H1 (cell line): Measurements from ENCODE around the gene FBXO47. TPM values are rescaled to one million over a fixed set of nuclear protein-coding genes. Genes with fewer than 3 reads are reported as not detected.

Experiments used
- CTCF ChIA-PET: fragments of 300-600 bp; sonication (Branson Sonifier 250); formaldehyde crosslinking; loops from one replicate; lab custom pipeline; 2021; ENCODE audit not compliant: partially characterized antibody; lab: Charles Lee
- POLR2A ChIA-PET: fragments of 300-600 bp; sonication (Branson Sonifier 250); formaldehyde crosslinking; loops from one replicate; lab custom pipeline; 2021; ENCODE audit warnings: inconsistent platforms; ENCODE audit not compliant: partially characterized antibody; lab: Charles Lee
- DNase-seq, 2 experiments: peaks; one replicate each; pipeline versions ENCODE4 v3.0.0 to v3.0.0-alpha.2; 2010 to 2022; ENCODE audit warnings: low spot score in 2 of 2, low read depth in 1 of 2, mixed read lengths in 1 of 2
- FAIRE-seq: peaks from 2 replicates; lab custom pipeline; 2011; peaks lifted over from hg19 to GRCh38; lab: Jason Lieb, UNC
- H2AFZ ChIP-seq: 2 replicates; pipeline ENCODE4 v1.8.1; 2012; ENCODE audit warnings: low read length, inconsistent platforms
- H2AK5ac ChIP-seq: 2 replicates; pipeline ENCODE4 v1.6.1; 2013; ENCODE audit warnings: low read depth, low read length
- H2BK120ac ChIP-seq: replicated peaks from 2 replicates; pipeline ENCODE3; 2013; ENCODE audit warnings: low read depth, low read length, inconsistent platforms
- H2BK12ac ChIP-seq: 2 replicates; pipeline ENCODE4 v1.6.1; 2013; ENCODE audit warnings: low read depth, low read length
- H2BK15ac ChIP-seq: 2 replicates; pipeline ENCODE4 v1.6.1; 2013; ENCODE audit warnings: low read length
- H2BK20ac ChIP-seq: 2 replicates; pipeline ENCODE4 v1.6.1; 2013; ENCODE audit warnings: low read length
- H2BK5ac ChIP-seq: 2 replicates; pipeline ENCODE4 v1.6.1; 2013; ENCODE audit warnings: low read depth, low read length
- H3K14ac ChIP-seq: 2 replicates; pipeline ENCODE4 v1.6.1; 2013; ENCODE audit warnings: inconsistent platforms; ENCODE audit not compliant: insufficient read length
- H3K18ac ChIP-seq: 2 replicates; pipeline ENCODE4 v1.6.1; 2013; ENCODE audit warnings: low read length; ENCODE audit errors: extremely low read depth
- H3K23ac ChIP-seq: 2 replicates; pipeline ENCODE4 v1.6.1; 2013; ENCODE audit warnings: inconsistent platforms; ENCODE audit not compliant: insufficient read length
- H3K23me2 ChIP-seq: 2 replicates; pipeline ENCODE4 v1.6.1; 2013; ENCODE audit warnings: low read depth, low read length
- H3K27ac ChIP-seq: 2 replicates; pipeline ENCODE4 v1.6.1; 2011; ENCODE audit warnings: low read depth, low read length, inconsistent platforms
- H3K27me3 ChIP-seq, 4 experiments: replicated peaks in 1 of 4; 1 replicate in 1 of 4; 2 replicates in 3 of 4; pipeline versions ENCODE4 v1.6.1 to v1.8.1; 2011 to 2013; ENCODE audit warnings: low read length in 3 of 4, mild to moderate bottlenecking in 3 of 4, inconsistent platforms in 2 of 4, mixed read lengths in 2 of 4, moderate library complexity in 1 of 4; ENCODE audit not compliant: control insufficient read depth in 3 of 4, insufficient read depth in 3 of 4; ENCODE audit errors: extremely low read depth in 1 of 4
- H3K36me3 ChIP-seq, 4 experiments: 2 replicates each; pipeline versions ENCODE4 v1.6.1 to v1.8.1; 2011 to 2013; ENCODE audit warnings: mild to moderate bottlenecking in 4 of 4, low read length in 3 of 4, moderate library complexity in 2 of 4, control low read depth in 1 of 4, inconsistent platforms in 1 of 4; ENCODE audit not compliant: insufficient read depth in 4 of 4, control insufficient read depth in 2 of 4
- H3K4ac ChIP-seq: replicated peaks from 2 replicates; pipeline ENCODE3; 2013; ENCODE audit warnings: low read length, low read depth, mixed read lengths, inconsistent platforms; ENCODE audit not compliant: insufficient read length
- H3K4me1 ChIP-seq, 4 experiments: replicated peaks in 1 of 4; 1 replicate in 1 of 4; 2 replicates in 3 of 4; pipeline versions ENCODE4 v1.6.1 to v1.8.1; 2011 to 2013; ENCODE audit warnings: low read length in 3 of 4, inconsistent platforms in 2 of 4, mixed read lengths in 1 of 4; ENCODE audit not compliant: insufficient read depth in 4 of 4, control insufficient read depth in 3 of 4
- H3K4me2 ChIP-seq, 2 experiments: 2 replicates each; pipeline versions ENCODE4 v1.6.1 to v1.8.1; 2011 to 2013; ENCODE audit warnings: low read depth in 2 of 2, low read length in 2 of 2, control low read depth in 1 of 2, inconsistent platforms in 1 of 2, mild to moderate bottlenecking in 1 of 2; ENCODE audit not compliant: insufficient read depth in 1 of 2
- H3K4me3 ChIP-seq, 4 experiments: fragments of 200-600, 300-600 bp in 1 of 4; sonication (generic), shearing (Covaris generic), sonication (Bioruptor Twin) in 1 of 4; 2 replicates each; pipeline versions ENCODE4 v1.5.1 to v1.8.1; 2011 to 2016; ENCODE audit warnings: low read length in 4 of 4, low read depth in 3 of 4, control low read depth in 2 of 4, inconsistent platforms in 2 of 4, mild to moderate bottlenecking in 2 of 4, mixed read lengths in 1 of 4, moderate library complexity in 1 of 4; ENCODE audit not compliant: insufficient read depth in 2 of 4; ENCODE audit errors: extremely low read depth in 1 of 4
- H3K56ac ChIP-seq: replicated peaks from 2 replicates; pipeline ENCODE3; 2013; ENCODE audit warnings: low read depth, mild to moderate bottlenecking, mixed read lengths, low read length, inconsistent platforms; ENCODE audit not compliant: insufficient read length
- H3K79me1 ChIP-seq: 2 replicates; pipeline ENCODE4 v1.6.1; 2013; ENCODE audit warnings: low read depth, low read length, control low read depth
- H3K79me2 ChIP-seq, 2 experiments: 2 replicates each; pipeline versions ENCODE4 v1.6.1 to v1.8.1; 2012 to 2013; ENCODE audit warnings: low read length in 2 of 2, mild to moderate bottlenecking in 2 of 2, inconsistent platforms in 1 of 2; ENCODE audit not compliant: insufficient read depth in 2 of 2, control insufficient read depth in 1 of 2
- H3K9ac ChIP-seq, 4 experiments: replicated peaks in 1 of 4; 1 replicate in 1 of 4; 2 replicates in 3 of 4; pipeline versions ENCODE4 v1.6.1 to v1.8.1; 2011 to 2013; ENCODE audit warnings: low read depth in 3 of 4, low read length in 3 of 4, control low read depth in 2 of 4, mild to moderate bottlenecking in 2 of 4, moderate library complexity in 2 of 4, inconsistent platforms in 1 of 4; ENCODE audit errors: extremely low read depth in 1 of 4
- H3K9me3 ChIP-seq, 2 experiments: 2 replicates each; pipeline versions ENCODE4 v1.6.1 to v1.8.1; 2012 to 2013; ENCODE audit warnings: mild to moderate bottlenecking in 2 of 2, moderate library complexity in 2 of 2, control low read depth in 1 of 2, inconsistent platforms in 1 of 2, low read depth in 1 of 2, low read length in 1 of 2, mixed read lengths in 1 of 2; ENCODE audit not compliant: insufficient read depth in 2 of 2
- H4K20me1 ChIP-seq, 2 experiments: replicated peaks in 1 of 2; 2 replicates each; pipeline versions ENCODE3 to v1.8.1; 2011 to 2013; ENCODE audit warnings: inconsistent platforms in 2 of 2, low read length in 2 of 2, mild to moderate bottlenecking in 1 of 2; ENCODE audit not compliant: insufficient read depth in 2 of 2, control insufficient read depth in 1 of 2
- H4K5ac ChIP-seq: 2 replicates; pipeline ENCODE4 v1.6.1; 2013; ENCODE audit warnings: low read length, low read depth, mixed read lengths, inconsistent platforms; ENCODE audit not compliant: insufficient read length
- H4K8ac ChIP-seq: 2 replicates; pipeline ENCODE4 v1.8.0; 2013; ENCODE audit warnings: mild to moderate bottlenecking, moderate library complexity, low read length, inconsistent platforms; ENCODE audit not compliant: insufficient read depth; ENCODE audit errors: extremely low read depth
- H4K91ac ChIP-seq: replicated peaks from 2 replicates; pipeline ENCODE3; 2013; ENCODE audit warnings: low read length, mixed read lengths, inconsistent platforms; ENCODE audit not compliant: insufficient read length
- BRCA1 ChIP-seq: IDR thresholded peaks from 2 replicates; pipeline ENCODE4 v1.6.1; 2012; ENCODE audit warnings: low read depth, low read length, improper control_type of control experiment
- EGR1 ChIP-seq: IDR thresholded peaks from 2 replicates; pipeline ENCODE4 v1.6.1; 2011; ENCODE audit warnings: low read depth, low read length, borderline replicate concordance
- POU5F1 ChIP-seq: IDR thresholded peaks from 2 replicates; pipeline ENCODE4 v1.6.1; 2011; ENCODE audit warnings: low read depth, mild to moderate bottlenecking, low read length, moderate library complexity
- SIRT6 ChIP-seq: IDR thresholded peaks from one replicate; pipeline ENCODE4 v1.7.1; 2012; ENCODE audit warnings: low read length, inconsistent platforms
- USF2 ChIP-seq: IDR thresholded peaks from 2 replicates; pipeline ENCODE4 v1.6.1; 2011; ENCODE audit warnings: low read length, improper control_type of control experiment
- ZNF274 ChIP-seq: IDR thresholded peaks from 2 replicates; pipeline ENCODE4 v1.7.0; 2012; ENCODE audit warnings: low read length, borderline replicate concordance; ENCODE audit errors: extremely low read depth
- WGBS, 2 experiments: shearing (Covaris generic) in 1 of 2; methylation state at CpG; one replicate each; pipeline versions ENCODE4 v1.1.6 to v1.1.7; 2013 to 2015; ENCODE audit warnings: low lambda C conversion rate in 2 of 2, mixed read lengths in 2 of 2, inconsistent platforms in 1 of 2, low coverage in 1 of 2, missing lambda C conversion rate in 1 of 2; ENCODE audit not compliant: insufficient replicate concordance in 2 of 2, insufficient coverage in 1 of 2, insufficient read length in 1 of 2; ENCODE audit errors: extremely low coverage in 1 of 2, missing lambda C conversion rate in 1 of 2; 5-methylcytosine and 5-hydroxymethylcytosine counted together
- polyA plus RNA-seq, 7 experiments: library from polyadenylated mRNA; depleted of rRNA in 3 of 7; stranded (reverse) in 5 of 7; unstranded in 2 of 7; fragments of >200 nt in 5 of 7; fragments of 200-250 nt in 2 of 7; gene quantifications; 1 replicate in 5 of 7; 2 replicates in 1 of 7; 4 replicates in 1 of 7; pipeline versions ENCODE4 v1.2.1 to v1.2.3, GENCODE V29; 2011 to 2013; ENCODE audit warnings: missing spikeins in 2 of 7, mixed read lengths in 2 of 7
- total RNA-seq: library from RNA; stranded (reverse); fragmentation: NEBNext Ultra II Directional; extraction: Animal tissue kit (Norgen Biotek cat#: 25700); gene quantifications from 2 replicates; pipeline ENCODE4 v1.2.1, GENCODE V29; 2021

The FBXO47 gene
- total and polyA plus RNA-seq, 2 of the 8 experiments (the other 6 are each of a cell fraction or from before 2014, with no cell fraction given): not detected

- H2BK20ac ChIP-seq: no peak overlapping the region
- H3K4me2 ChIP-seq: no peak overlapping the region
- H3K56ac ChIP-seq: no peak overlapping the region
- H4K8ac ChIP-seq: no peak overlapping the region
- ChIA-PET CTCF (interaction anchor here (0.7 to 4.1 kb wide), 3 partner anchors 10 to 19 kb away, joined by 3 to 22 read pairs (median 5); no protein-coding TSS in a partner anchor), POLR2A (no interaction called here)
- no peak overlapping the region for H3K27ac ChIP-seq
- no peaks in the 10 kb centered on the region for H3K79me2 ChIP-seq
- H3K9me3 ChIP-seq: peaks cover 7 to 10% of the 10 kb centered on the region in 2 experiments; a peak in 3 of 4 replicates
- H2AK5ac ChIP-seq: no peak overlapping the region
- H2BK15ac ChIP-seq: no peak overlapping the region
- 96% methylated on average over 3 of the region's 5 CpGs; no CpG with 5 or more reads in 1 of the 2 experiments for WGBS, 2 experiments
- no peaks in the 10 kb centered on the region for H3K27me3 ChIP-seq
- H3K23ac ChIP-seq: no peak overlapping the region
- FAIRE-seq (no peak), DNase-seq (no peak)
- no peak overlapping the region for H3K18ac ChIP-seq
- H3K36me3 ChIP-seq: no peaks in the 10 kb centered on the region
- peaks cover 3% of the 10 kb centered on the region; the same call in 1 of the 2 replicates for H3K23me2 ChIP-seq
- no peaks in the 10 kb centered on the region for H3K79me1 ChIP-seq
- no peak overlapping the region for H3K4ac ChIP-seq
- no peak overlapping the region for H3K9ac ChIP-seq
- H3K4me3 ChIP-seq: no peak overlapping the region
- H3K4me1 ChIP-seq: no peaks in the 10 kb centered on the region; a peak in 1 of 7 replicates
- TF ChIP-seq ZNF274: no peak
- no peak for TF ChIP-seq SIRT6
- no peak for TF ChIP-seq POU5F1
- no peak for TF ChIP-seq EGR1
- no peak for TF ChIP-seq BRCA1
- no peak for TF ChIP-seq USF2
- H4K91ac ChIP-seq: no peak overlapping the region
- no peak overlapping the region for H2BK5ac ChIP-seq
- H2AFZ ChIP-seq: no peak overlapping the region
- H2BK12ac ChIP-seq: no peak overlapping the region
- H3K14ac ChIP-seq: no peak overlapping the region
- no peaks in the 10 kb centered on the region for H4K20me1 ChIP-seq
- H2BK120ac ChIP-seq: no peak overlapping the region
- no peak overlapping the region for H4K5ac ChIP-seq
These were observed 29.6 kb upstream of the FBXO47 start for GRCh38 chr17:38996660-38997337.
